Neuron (in vitro differentiated cells): ENCODE measurements around the gene FMNL2.
"Not testable (repeated sequence)": the region's sequence is repeated elsewhere in the genome, so short reads cannot be mapped to it uniquely, and the experiment has no call there.

Source experiments
- H2AFZ ChIP-seq: one replicate; pipeline ENCODE4 v1.6.1; 2013; ENCODE audit warnings: low read depth, mild to moderate bottlenecking, inconsistent platforms, low read length, moderate library complexity
- H3K27me3 ChIP-seq: one replicate; pipeline ENCODE4 v1.6.1; 2013; ENCODE audit warnings: low read length; ENCODE audit not compliant: insufficient read depth
- H3K36me3 ChIP-seq: one replicate; pipeline ENCODE4 v1.6.1; 2013; ENCODE audit warnings: low read length; ENCODE audit not compliant: insufficient read depth
- H3K4me1 ChIP-seq: one replicate; pipeline ENCODE4 v1.6.1; 2013; ENCODE audit warnings: low read length; ENCODE audit not compliant: insufficient read depth
- H3K4me3 ChIP-seq: 2 replicates; pipeline ENCODE4 v1.5.1; 2013; ENCODE audit warnings: mild to moderate bottlenecking, low read length, moderate library complexity
- H3K9me3 ChIP-seq: one replicate; pipeline ENCODE4 v1.6.1; 2013; ENCODE audit warnings: low read length

The FMNL2 gene

DNA sequence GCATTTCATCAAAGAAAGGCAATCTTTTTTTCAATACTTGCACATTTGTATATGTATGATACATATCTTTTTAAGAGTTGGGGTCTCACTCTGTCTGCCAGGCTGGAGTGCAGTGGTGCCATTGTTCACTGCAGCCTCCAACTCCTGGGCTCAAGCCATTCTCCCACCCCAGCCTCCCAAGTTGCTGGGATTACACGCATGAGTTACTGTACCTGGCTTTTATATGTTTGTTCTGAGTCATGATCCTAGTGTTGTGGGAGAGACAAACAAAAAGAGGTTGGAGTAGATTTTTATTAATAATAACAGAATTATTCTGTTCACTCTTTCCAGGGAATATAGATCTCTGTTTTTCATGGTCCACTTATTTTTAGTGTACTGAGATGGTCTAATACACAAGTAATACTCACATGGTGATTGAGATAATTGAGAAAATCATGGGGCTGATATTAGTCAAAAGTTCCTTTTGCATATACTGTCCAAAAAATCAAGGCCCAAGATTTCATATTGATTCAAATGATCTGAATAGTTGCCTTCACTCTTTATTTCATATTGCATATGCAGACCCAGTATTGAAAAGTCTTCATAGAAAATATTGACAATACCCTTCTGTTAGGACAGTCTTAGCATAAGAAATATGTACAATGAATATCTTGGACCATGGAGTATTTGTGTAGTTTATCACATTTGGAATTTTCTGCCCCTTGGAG, 138.3 kb downstream of the FMNL2 start:
- Histone ChIP-seq H3K4me1 (no peaks in the 10 kb centered on the region), H3K36me3 (peaks cover 2% of the 10 kb centered on the region), H3K4me3 (no peak overlapping the region), H3K27me3 (no peaks in the 10 kb centered on the region), H3K9me3 (no peaks in the 10 kb centered on the region), H2AFZ (no peak overlapping the region)

- not testable (repeated sequence) for H3K27me3 ChIP-seq, H3K9me3 ChIP-seq, H3K36me3 ChIP-seq, H2AFZ ChIP-seq, H3K4me1 ChIP-seq, H3K4me3 ChIP-seq
Observed at GRCh38 chr2:152474523-152474922, 139.5 kb downstream of the FMNL2 start.

DNA sequence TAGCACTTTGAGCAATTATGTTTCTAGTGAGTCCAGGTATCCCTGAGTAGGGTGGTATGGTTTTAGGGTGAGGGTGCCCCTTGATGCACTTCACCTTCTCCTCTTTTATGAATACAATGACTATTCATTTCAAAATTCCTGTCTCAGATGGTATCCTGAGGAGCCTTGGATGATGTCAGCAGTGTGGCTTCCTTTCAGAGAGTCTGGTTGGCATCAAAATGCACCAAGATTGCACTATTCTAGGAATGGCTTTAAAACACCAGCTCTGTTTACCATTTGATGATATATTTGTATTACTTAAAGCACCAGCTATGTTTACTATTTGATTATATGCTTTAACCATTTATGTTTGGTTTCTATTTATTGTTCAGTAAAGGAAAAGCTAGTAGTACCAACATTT, 141.0 kb downstream of the FMNL2 start:
- Histone ChIP-seq H3K27me3 (no peaks in the 10 kb centered on the region), H3K36me3 (no peaks in the 10 kb centered on the region), H2AFZ (no peak overlapping the region), H3K4me3 (no peak overlapping the region), H3K9me3 (no peaks in the 10 kb centered on the region), H3K4me1 (no peaks in the 10 kb centered on the region)

- Histone ChIP-seq H2AFZ (no peak overlapping the region), H3K9me3 (no peaks in the 10 kb centered on the region), H3K27me3 (no peaks in the 10 kb centered on the region), H3K36me3 (no peaks in the 10 kb centered on the region), H3K4me3 (no peak overlapping the region), H3K4me1 (no peaks in the 10 kb centered on the region)
Observed at GRCh38 chr2:152477347-152478092, 142.5 kb downstream of the FMNL2 start.

GRCh38 chr2:152479282-152479681, 144.3 kb downstream of the FMNL2 start:
- Histone ChIP-seq H3K4me3 (no peak overlapping the region), H3K4me1 (no peaks in the 10 kb centered on the region)

DNA sequence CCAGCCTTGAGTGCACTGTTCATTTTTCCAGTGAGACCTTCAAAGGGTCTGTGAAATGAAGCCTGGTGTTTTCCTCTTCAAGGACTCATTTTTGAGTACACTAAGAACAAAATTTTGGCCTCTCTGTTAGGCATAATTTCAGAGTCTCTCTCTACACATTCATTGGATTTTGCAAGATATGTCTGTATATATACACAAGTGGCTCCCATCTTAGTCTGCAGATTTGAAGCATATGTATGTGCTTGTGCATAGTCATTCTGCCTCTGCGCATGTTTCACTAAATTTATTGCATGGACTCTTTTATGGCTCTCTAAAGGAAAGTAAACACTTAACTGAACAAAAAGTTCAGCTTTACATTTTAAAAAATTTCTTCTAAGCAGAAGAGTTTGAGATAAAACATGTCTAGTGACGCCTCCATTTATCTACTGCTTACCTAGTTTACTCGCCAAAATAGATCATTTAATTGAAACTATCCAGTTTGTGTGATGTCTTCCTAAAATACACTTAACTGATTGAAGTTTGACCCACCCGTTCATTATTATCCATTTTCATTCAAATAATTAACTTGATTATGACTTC, 145.9 kb downstream of the FMNL2 start:
- no peaks in the 10 kb centered on the region for H3K27me3 ChIP-seq
- no peaks in the 10 kb centered on the region for H3K9me3 ChIP-seq
- no peak overlapping the region for H3K4me3 ChIP-seq
- peaks cover 7% of the 10 kb centered on the region for H3K4me1 ChIP-seq
- no peaks in the 10 kb centered on the region for H3K36me3 ChIP-seq
- H2AFZ ChIP-seq: no peak overlapping the region

More at GRCh38 chr2:152479282-152479681, 144.3 kb downstream of the FMNL2 start:
- Histone ChIP-seq H3K27me3 (no peaks in the 10 kb centered on the region), H3K9me3 (no peaks in the 10 kb centered on the region), H2AFZ (no peak overlapping the region), H3K36me3 (no peaks in the 10 kb centered on the region)

DNA sequence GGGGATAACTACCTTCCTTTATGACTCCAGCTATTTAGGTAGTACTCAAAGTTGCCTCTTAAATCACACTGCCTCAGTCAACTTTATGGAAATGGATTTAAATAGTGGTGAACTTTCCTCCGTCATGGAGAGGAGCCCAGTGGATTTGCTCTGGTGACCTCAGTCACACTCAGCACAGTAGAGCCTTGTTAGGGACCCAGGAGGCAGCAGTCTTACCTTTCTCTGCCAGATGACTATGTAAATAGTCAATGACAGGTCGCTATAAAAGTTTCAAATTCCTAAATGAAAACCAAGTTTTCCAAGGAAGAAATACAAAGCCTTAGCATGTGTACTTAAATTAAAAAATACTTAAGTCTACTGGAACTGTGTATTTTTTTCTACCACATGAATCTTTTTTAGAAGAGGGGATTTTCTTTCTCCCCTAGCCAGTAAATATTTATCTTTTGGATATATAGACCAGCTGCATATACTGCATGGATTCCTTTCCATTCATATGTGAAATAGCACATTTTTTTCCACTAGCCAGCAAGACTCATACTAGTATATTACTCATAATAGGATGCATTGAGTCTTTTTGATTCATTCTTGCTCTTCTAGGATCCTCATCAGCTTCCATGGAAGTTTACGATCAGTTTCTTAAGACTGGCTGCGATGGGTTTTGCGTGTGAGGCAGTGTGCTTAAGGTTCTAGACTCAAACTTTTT, 147.1 kb downstream of the FMNL2 start:
- Histone ChIP-seq H3K4me1 (peaks cover 18% of the 10 kb centered on the region), H3K4me3 (no peak overlapping the region), H2AFZ (no peak overlapping the region), H3K36me3 (no peaks in the 10 kb centered on the region), H3K27me3 (no peaks in the 10 kb centered on the region), H3K9me3 (no peaks in the 10 kb centered on the region)

DNA sequence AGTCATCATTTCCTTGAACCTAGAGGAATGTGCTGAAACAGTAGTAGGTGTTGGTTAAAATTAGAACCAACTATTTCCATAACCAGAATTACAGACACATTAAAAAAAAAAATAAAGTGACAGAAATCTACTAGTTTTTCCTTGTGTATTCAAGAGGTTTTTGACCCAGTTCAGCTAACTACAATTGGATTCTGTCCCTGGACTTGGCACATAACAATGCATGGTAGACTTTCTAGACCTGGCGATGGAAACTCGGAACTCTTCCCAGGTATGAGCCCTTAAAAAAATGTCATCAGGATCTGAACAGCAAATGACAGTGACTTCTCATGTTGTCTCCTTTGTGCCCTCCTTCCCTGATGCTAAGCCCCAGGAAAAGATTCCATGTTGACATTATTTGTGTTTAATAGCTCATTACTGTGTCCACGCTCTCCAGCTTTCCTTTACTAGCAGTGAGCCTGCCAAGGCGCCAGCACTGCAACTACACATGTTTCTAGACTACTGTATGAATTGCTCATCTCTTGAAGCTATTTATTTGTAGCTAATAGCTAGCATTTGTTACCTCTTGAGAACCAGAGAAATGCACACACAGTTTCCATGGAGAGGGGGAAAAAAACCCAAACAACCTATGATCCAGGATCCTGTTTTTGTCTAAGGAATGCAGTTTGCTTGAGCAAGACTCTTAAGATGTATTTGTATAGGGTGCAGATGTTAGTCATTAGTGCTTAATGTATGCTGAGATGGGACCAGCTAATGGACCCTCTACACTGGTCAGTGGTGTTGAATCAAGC, 148.5 kb downstream of the FMNL2 start:
- H3K4me1 ChIP-seq: peaks cover 25% of the 10 kb centered on the region
- H2AFZ ChIP-seq: no peak overlapping the region

DNA sequence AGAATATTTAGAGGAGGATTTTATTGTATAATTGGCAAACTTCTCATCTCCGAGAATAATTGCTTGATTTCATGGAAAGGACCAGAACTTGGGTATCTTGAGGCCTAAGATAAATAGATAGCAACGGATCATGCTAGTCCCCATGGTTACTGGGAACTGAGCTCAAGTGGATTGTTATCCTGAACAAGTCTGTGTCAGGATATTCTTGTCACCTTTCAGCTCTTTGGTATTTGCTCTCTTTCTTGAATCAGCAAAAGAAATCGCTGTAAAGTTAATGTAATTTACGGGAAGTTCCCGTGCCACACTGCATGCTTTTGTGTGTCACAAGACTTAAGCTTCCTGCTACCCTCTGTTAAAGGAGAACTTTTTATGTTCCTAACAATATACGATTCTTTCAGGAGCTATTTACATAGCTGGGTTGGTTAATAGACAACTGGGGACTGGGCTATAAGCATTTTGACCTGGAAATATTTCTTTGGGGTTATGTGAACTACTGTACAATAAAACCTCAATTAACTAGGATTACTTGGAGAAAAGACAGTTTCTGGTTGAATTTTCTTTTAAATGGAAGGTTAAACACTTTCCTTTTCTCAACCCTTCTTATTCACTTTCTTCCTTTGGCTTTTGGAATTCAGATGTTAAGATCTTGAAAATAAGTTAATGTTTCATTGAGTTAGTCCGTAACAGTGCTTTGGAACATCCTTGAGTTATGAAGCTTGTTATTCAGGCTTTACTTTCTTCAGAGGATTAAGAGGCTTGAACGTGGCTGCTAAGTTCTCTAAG, 151.2 kb downstream of the FMNL2 start:
- H3K4me3 ChIP-seq: no peak overlapping the region
- no peaks in the 10 kb centered on the region for H3K36me3 ChIP-seq
- H3K27me3 ChIP-seq: no peaks in the 10 kb centered on the region
- no peaks in the 10 kb centered on the region for H3K9me3 ChIP-seq
- H2AFZ ChIP-seq: no peak overlapping the region
- peaks cover 39% of the 10 kb centered on the region for H3K4me1 ChIP-seq

More for the DNA sequence above, 148.5 kb downstream of the FMNL2 start:
- Histone ChIP-seq H3K36me3 (no peaks in the 10 kb centered on the region), H3K9me3 (no peaks in the 10 kb centered on the region), H3K4me3 (no peak overlapping the region), H3K27me3 (no peaks in the 10 kb centered on the region)

- Histone ChIP-seq H3K9me3 (no peaks in the 10 kb centered on the region), H3K4me1 (peaks cover 46% of the 10 kb centered on the region), H3K27me3 (no peaks in the 10 kb centered on the region), H3K36me3 (no peaks in the 10 kb centered on the region), H3K4me3 (no peak overlapping the region), H2AFZ (no peak overlapping the region)
Observed at GRCh38 chr2:152486737-152487400, 151.9 kb downstream of the FMNL2 start.

DNA sequence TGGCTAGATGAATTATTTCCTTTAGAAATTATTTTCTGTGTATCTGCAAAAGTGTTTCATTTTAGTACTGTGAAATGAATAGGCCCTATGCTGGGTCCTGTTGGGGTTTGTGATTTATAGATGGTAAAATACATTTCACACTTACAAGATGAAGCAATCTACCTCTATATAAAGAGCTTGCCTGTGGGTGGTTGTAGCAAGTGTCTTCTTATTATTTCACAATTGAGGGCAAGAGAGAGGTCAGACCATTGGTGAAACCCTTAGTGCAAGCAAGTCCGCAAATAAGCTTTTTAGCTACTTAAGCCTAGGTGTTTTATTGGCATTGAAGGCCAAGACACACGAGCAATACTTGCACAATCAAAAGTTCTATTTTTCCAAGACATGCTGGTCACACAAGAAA, 153.1 kb downstream of the FMNL2 start:
- Histone ChIP-seq H3K9me3 (no peaks in the 10 kb centered on the region), H3K4me3 (no peak overlapping the region), H2AFZ (no peak overlapping the region), H3K27me3 (no peaks in the 10 kb centered on the region), H3K36me3 (no peaks in the 10 kb centered on the region), H3K4me1 (peaks cover 48% of the 10 kb centered on the region)
